ENCODE measurements around the gene SLC26A1. TPM values are rescaled to one million over a fixed set of nuclear protein-coding genes. Genes with fewer than 3 reads are reported as not detected.

Gene SLC26A1
- total and polyA plus RNA-seq, 8 donors: 0.35 to 8.6 (median 5.2) TPM

DNA sequence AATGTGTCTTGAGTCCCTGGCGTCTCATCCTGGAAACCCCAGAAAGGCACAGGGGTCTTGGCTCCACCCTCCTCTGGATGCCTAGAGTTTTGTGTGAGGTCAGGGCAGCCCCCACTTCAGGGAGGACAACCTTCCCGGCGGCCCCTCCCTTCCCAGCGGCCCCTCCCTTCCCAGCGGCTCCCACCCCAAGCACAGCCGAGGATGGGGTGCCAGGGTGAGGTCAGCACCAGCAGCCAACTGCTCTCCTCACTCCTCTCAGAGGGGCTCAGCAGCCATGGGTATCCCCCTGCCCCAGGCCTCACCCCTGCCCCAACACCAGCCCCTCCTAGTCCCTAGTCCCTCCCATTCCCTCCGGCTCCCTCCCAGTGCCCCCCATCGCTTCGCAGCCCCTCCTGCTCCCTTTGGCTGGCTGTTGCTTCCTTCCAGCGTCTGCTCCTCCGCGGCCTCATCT, 37.2 kb downstream of the SLC26A1 start:
- H3K27me3 ChIP-seq: no peaks in the 10 kb centered on the region
- H3K9me3 ChIP-seq: no peaks in the 10 kb centered on the region
- DNase-seq: peak in 2 of 4 donors; percentile 26 to 68
- peaks cover 0 to 78% of the 10 kb centered on the region in 2 donors for H3K36me3 ChIP-seq
- intact Hi-C loops (cut with DNase I): no loop called here
- no peak overlapping the region for H3K4me3 ChIP-seq
- H3K4me1 ChIP-seq: no peaks in the 10 kb centered on the region
- no peak for ATAC-seq
- no peak overlapping the region for H3K27ac ChIP-seq
- no peak for TF ChIP-seq CTCF (IDR thresholded peaks at IDR 0.05)

- Histone ChIP-seq H3K9me3 (no peaks in the 10 kb centered on the region), H3K27ac (no peak overlapping the region), H3K36me3 (peaks cover 0 to 72% of the 10 kb centered on the region in 2 donors), H3K4me3 (no peak overlapping the region), H3K4me1 (no peaks in the 10 kb centered on the region), H3K27me3 (no peaks in the 10 kb centered on the region)
- DNase-seq: peak in 2 of 4 donors; percentile 30 to 63
- intact Hi-C loops (cut with DNase I): no loop called here
- TF ChIP-seq CTCF (IDR thresholded peaks at IDR 0.05): no peak
- no peak for ATAC-seq
Measured at GRCh38 chr4:955161-955921, 37.9 kb downstream of the SLC26A1 start.

- Histone ChIP-seq H3K27me3 (no peaks in the 10 kb centered on the region), H3K27ac (no peak overlapping the region), H3K9me3 (no peaks in the 10 kb centered on the region), H3K4me1 (no peaks in the 10 kb centered on the region), H3K4me3 (no peak overlapping the region), H3K36me3 (peaks cover 0 to 63% of the 10 kb centered on the region in 2 donors)
- no peak for TF ChIP-seq CTCF (IDR thresholded peaks at IDR 0.05)
- intact Hi-C loops (cut with DNase I): no loop called here
- no peak for ATAC-seq
- peak in 2 of 4 donors; percentile 16 to 33 for DNase-seq
Measured at GRCh38 chr4:954211-955020, 38.8 kb downstream of the SLC26A1 start.

DNA sequence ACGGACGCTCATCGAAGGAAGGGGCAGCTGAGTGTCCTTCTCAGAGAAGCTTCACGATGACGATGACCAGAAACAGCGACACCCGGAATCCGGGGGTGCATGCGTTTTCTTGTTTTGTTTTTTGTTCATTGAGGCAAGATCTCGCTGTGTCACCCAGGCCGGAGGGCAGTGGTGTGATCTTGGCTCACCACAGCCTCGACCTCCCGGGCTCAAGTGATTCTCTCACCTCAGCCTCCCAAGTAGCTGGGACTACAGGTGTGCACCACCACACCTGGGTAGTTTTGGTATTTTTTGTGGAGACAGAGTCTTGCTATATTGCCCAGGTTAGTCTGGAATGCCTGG, 39.7 kb downstream of the SLC26A1 start:
- H3K27ac ChIP-seq: no peak overlapping the region
- no peak for TF ChIP-seq CTCF (IDR thresholded peaks at IDR 0.05)
- H3K27me3 ChIP-seq: no peaks in the 10 kb centered on the region
- DNase-seq: peak in 1 of 4 donors; percentile 6
- intact Hi-C loops (cut with DNase I): no loop called here
- H3K4me1 ChIP-seq: no peaks in the 10 kb centered on the region
- H3K9me3 ChIP-seq: no peaks in the 10 kb centered on the region
- no peak overlapping the region for H3K4me3 ChIP-seq
- no peak for ATAC-seq
- peaks cover 0 to 54% of the 10 kb centered on the region in 2 donors for H3K36me3 ChIP-seq
